Adrenal gland (tissue), 12 donors: ENCODE results near the gene DIP2C. TPM values are rescaled to one million over a fixed set of nuclear protein-coding genes. Genes with fewer than 3 reads are reported as not detected.

Source experiments
- DNase-seq, 7 donors: peaks; one replicate each; pipeline ENCODE4 v3.0.0-alpha.2; 2019 to 2020
- H3K27ac ChIP-seq, 5 donors: fragments of 200-600 bp; sonication (generic) in 4 of 5; 1 replicate in 3 of 5; 2 replicates in 2 of 5; pipeline versions ENCODE4 v1.5.1 to v1.8.0; 2016 to 2020; ENCODE audit warnings: mild to moderate bottlenecking in 1 of 5
- H3K27me3 ChIP-seq: fragments of 200-600 bp; 2 replicates; pipeline ENCODE4 v1.8.0; 2021
- H3K36me3 ChIP-seq, 2 donors: fragments of 200-600 bp; replicated peaks in 1 of 2; 1 replicate in 1 of 2; 2 replicates in 1 of 2; pipeline versions ENCODE4 v1.5.1 to v1.8.0; 2018 to 2022
- H3K4me1 ChIP-seq, 2 donors: fragments of 200-600 bp; replicated peaks in 1 of 2; 1 replicate in 1 of 2; 2 replicates in 1 of 2; pipeline versions ENCODE4 v1.5.1 to v1.8.0; 2018 to 2021
- H3K4me3 ChIP-seq, 4 donors: fragments of 200-600 bp; sonication (generic) in 3 of 4; one replicate each; pipeline ENCODE4 v1.5.1; 2016 to 2018
- H3K9me3 ChIP-seq, 3 donors: fragments of 200-600 bp; sonication (generic) in 1 of 3; replicated peaks in 1 of 3; 1 replicate in 2 of 3; 2 replicates in 1 of 3; pipeline versions ENCODE4 v1.5.1 to v1.8.0; 2016 to 2021
- CTCF ChIP-seq, 6 experiments: fragments of 450-650 bp in 4 of 6; fragments of 200-600 bp in 2 of 6; sonication (generic) in 1 of 6; IDR thresholded peaks; 1 replicate in 5 of 6; 2 replicates in 1 of 6; pipeline versions ENCODE4 v1.5.1 to v1.8.0; 2016 to 2021; ENCODE audit warnings: antibody characterized with exemption in 6 of 6, mild to moderate bottlenecking in 2 of 6, moderate library complexity in 1 of 6
- POLR2A ChIP-seq, 2 donors: fragments of 450-650 bp; IDR thresholded peaks; one replicate each; pipeline ENCODE4 v1.6.1; 2017; ENCODE audit warnings: antibody characterized with exemption in 2 of 2, mild to moderate bottlenecking in 2 of 2, moderate library complexity in 1 of 2
- WGBS, 4 donors: extraction: QIAGEN DNeasy Blood & Tissue Kit in 2 of 4; methylation state at CpG; one replicate each; pipeline versions ENCODE4 v1.1.5 to v1.1.7; 2013 to 2017; 5-methylcytosine and 5-hydroxymethylcytosine counted together
- intact Hi-C, 2 donors: fragments of 100-400 bp; cut with DNase I; formaldehyde crosslinking; loops; one replicate each; pipeline versions ENCODE4 v1.14.1 to v1.15.0; 2022 to 2023
- polyA plus RNA-seq, 3 donors: library from polyadenylated mRNA; stranded (reverse); fragments of 200-250 nt in 2 of 3; fragments of 350-450 nt in 1 of 3; fragmentation: Illumina TruSeq in 1 of 3; extraction: RNeasy Lipid Tissue Mini Kit (QIAGEN cat#74804) in 1 of 3; gene quantifications; one replicate each; pipeline ENCODE4 v1.2.3, GENCODE V29; 2013 to 2014
- total RNA-seq, 9 donors: library from RNA; depleted of rRNA in 4 of 9; stranded (reverse); fragments of >200 nt in 4 of 9; fragments of 120-200 nt in 1 of 9; fragmentation: NEBNext Ultra II Directional in 1 of 9; extraction: Animal tissue kit (Norgen Biotek cat#: 25700) in 1 of 9; gene quantifications; one replicate each; pipeline versions ENCODE4 v1.1.0 to v1.2.4, GENCODE V29; 2013 to 2023
- donor health status: healthy with polysubstance abuse.
- donor health status: Bipolar disorder and iron deficiency.
- donor health status: DM: yes; HTN: yes; CAD: no.
- donor health status: DM: no; HTN: no; CAD: no.
- donor health status: DM: no; HTN: no; CAD: no.
- donor health status: DM: yes; HTN: yes; CAD: no.

The DIP2C gene
- total and polyA plus RNA-seq, 12 donors = 4.8 to 23.9 (median 19.7) TPM

- TF ChIP-seq CTCF (IDR thresholded peaks at IDR 0.05) (no peak), POLR2A (IDR thresholded peaks at IDR 0.05) (no peak)
- H3K36me3 ChIP-seq = no peaks in the 10 kb centered on the region
- intact Hi-C loops = no loop called here
These were observed 211.8 kb downstream of the DIP2C start for GRCh38 chr10:477620-478019.

GRCh38 chr10:476455-476780, 213.1 kb downstream of the DIP2C start:
- Histone ChIP-seq H3K27me3 (no peaks in the 10 kb centered on the region), H3K4me1 (peaks cover 0 to 13% of the 10 kb centered on the region in 2 donors), H3K36me3 (no peaks in the 10 kb centered on the region), H3K9me3 (no peaks in the 10 kb centered on the region), H3K4me3 (no peak overlapping the region), H3K27ac (peak overlapping the region in 1 of 5 donors; percentile 6)
- intact Hi-C loops = no loop called here
- DNase-seq = peak in 2 of 7 donors; percentile 10 to 38
- 92 to 95% (median 95%) methylated on average over 6 of the region's 6 CpGs for WGBS, 4 donors
- TF ChIP-seq CTCF (IDR thresholded peaks at IDR 0.05) (no peak), POLR2A (IDR thresholded peaks at IDR 0.05) (no peak)

More at GRCh38 chr10:477620-478019, 211.8 kb downstream of the DIP2C start:
- H3K27ac ChIP-seq = no peak overlapping the region
- no peaks in the 10 kb centered on the region for H3K9me3 ChIP-seq
- H3K4me3 ChIP-seq = no peak overlapping the region
- 92 to 96% (median 94%) methylated on average over 3 of the region's 3 CpGs for WGBS, 4 donors
- no peak for DNase-seq
- no peaks in the 10 kb centered on the region for H3K27me3 ChIP-seq
- peaks cover 0 to 18% of the 10 kb centered on the region in 2 donors for H3K4me1 ChIP-seq

GRCh38 chr10:475709-476454, 213.6 kb downstream of the DIP2C start:
- peaks cover 0 to 7% of the 10 kb centered on the region in 2 donors for H3K4me1 ChIP-seq
- no peaks in the 10 kb centered on the region for H3K27me3 ChIP-seq
- H3K9me3 ChIP-seq = no peaks in the 10 kb centered on the region
- TF ChIP-seq CTCF (IDR thresholded peaks at IDR 0.05) (no peak), POLR2A (IDR thresholded peaks at IDR 0.05) (no peak)
- peaks cover 0 to 2% of the 10 kb centered on the region in 2 donors for H3K36me3 ChIP-seq
- H3K4me3 ChIP-seq = no peak overlapping the region
- peak in 2 of 7 donors; percentile 21 to 45 for DNase-seq
- 85 to 91% (median 86%) methylated on average over 21 to 23 of the region's 23 CpGs for WGBS, 4 donors
- intact Hi-C loops = no loop called here
- no peak overlapping the region for H3K27ac ChIP-seq

GRCh38 chr10:474946-475345, 214.5 kb downstream of the DIP2C start:
- no peak overlapping the region for H3K27ac ChIP-seq
- no peaks in the 10 kb centered on the region for H3K9me3 ChIP-seq
- TF ChIP-seq CTCF (IDR thresholded peaks at IDR 0.05) (no peak), POLR2A (IDR thresholded peaks at IDR 0.05) (no peak)
- no peaks in the 10 kb centered on the region for H3K27me3 ChIP-seq
- intact Hi-C loops = no loop called here
- H3K4me1 ChIP-seq = peaks cover 0 to 5% of the 10 kb centered on the region in 2 donors
- 91 to 94% (median 92%) methylated on average over 9 of the region's 9 CpGs for WGBS, 4 donors
- DNase-seq = peak in 1 of 7 donors; percentile 6
- no peak overlapping the region for H3K4me3 ChIP-seq
- H3K36me3 ChIP-seq = peaks cover 0 to 10% of the 10 kb centered on the region in 2 donors
